Activated T-helper 1 cell treated with anti-CD3 and anti-CD28 coated beads, Interleukin-12 subunit alpha, Interleukin-12 subunit beta, Interleukin-2, Interleukin-4 antibody, amounts not matched to agents 30 ng/mL and 10 ng/mL and 1 ng/mL, durations not matched to agents 14 hours and 24 hours and 36 hours (primary cell): ENCODE measurements around the gene GIGYF2. TPM values are rescaled to one million over a fixed set of nuclear protein-coding genes. Genes with fewer than 3 reads are reported as not detected.

ENCODE experiments used
- DNase-seq: peaks from one replicate; pipeline ENCODE4 v3.0.0; 2021; ENCODE audit warnings: low spot score
- H3K27ac Mint-ChIP-seq: one replicate; pipeline ENCODE4 v1.8.0; 2021; ENCODE audit warnings: mild to moderate bottlenecking, mixed read lengths
- H3K27me3 Mint-ChIP-seq: one replicate; pipeline ENCODE4 v1.8.0; 2022; ENCODE audit warnings: mild to moderate bottlenecking, moderate library complexity, mixed read lengths; ENCODE audit not compliant: insufficient read depth
- H3K36me3 Mint-ChIP-seq: one replicate; pipeline ENCODE4 v1.8.0; 2021; ENCODE audit warnings: low read depth, mixed read lengths
- H3K4me1 Mint-ChIP-seq: one replicate; pipeline ENCODE4 v1.8.0; 2021; ENCODE audit warnings: low read depth, mixed read lengths
- H3K4me3 Mint-ChIP-seq: one replicate; pipeline ENCODE4 v1.8.0; 2021; ENCODE audit warnings: mild to moderate bottlenecking, moderate library complexity, mixed read lengths
- H3K9me3 Mint-ChIP-seq: one replicate; pipeline ENCODE4 v1.8.0; 2021; ENCODE audit warnings: mixed read lengths
- intact Hi-C: fragments of 100-400 bp; cut with micrococcal nuclease; formaldehyde crosslinking; loops from one replicate; pipeline ENCODE4 v1.15.1; 2024
- total RNA-seq: library from RNA; stranded (reverse); gene quantifications from 2 replicates; pipeline ENCODE4 v1.2.3, GENCODE V29; 2022

The GIGYF2 gene
- total RNA-seq, 1 donor from 2014 or later = 74.6 TPM

GRCh38 chr2:232884549-232885263, 187.6 kb downstream of the GIGYF2 start:
- Mint-ChIP-seq H3K27ac (no peak overlapping the region), H3K4me3 (no peak overlapping the region), H3K9me3 (no peaks in the 10 kb centered on the region), H3K4me1 (no peaks in the 10 kb centered on the region), H3K36me3 (no peaks in the 10 kb centered on the region), H3K27me3 (peaks cover 2% of the 10 kb centered on the region)
- no peak for DNase-seq
- intact Hi-C loops = no loop called here

- DNase-seq = no peak
- H3K36me3 Mint-ChIP-seq = no peaks in the 10 kb centered on the region
- no peak overlapping the region for H3K27ac Mint-ChIP-seq
- intact Hi-C loops = no loop called here
- H3K9me3 Mint-ChIP-seq = no peaks in the 10 kb centered on the region
- no peaks in the 10 kb centered on the region for H3K4me1 Mint-ChIP-seq
- H3K4me3 Mint-ChIP-seq = no peak overlapping the region
- peaks cover 4% of the 10 kb centered on the region for H3K27me3 Mint-ChIP-seq
Observed at GRCh38 chr2:232885264-232885961, 188.3 kb downstream of the GIGYF2 start.

GRCh38 chr2:232886176-232886575, 189.0 kb downstream of the GIGYF2 start:
- no peak overlapping the region for H3K4me3 Mint-ChIP-seq
- H3K27me3 Mint-ChIP-seq = peaks cover 9% of the 10 kb centered on the region
- peaks cover 6% of the 10 kb centered on the region for H3K4me1 Mint-ChIP-seq
- DNase-seq = no peak
- H3K36me3 Mint-ChIP-seq = no peaks in the 10 kb centered on the region
- intact Hi-C loops = no loop called here
- H3K27ac Mint-ChIP-seq = no peak overlapping the region
- H3K9me3 Mint-ChIP-seq = no peaks in the 10 kb centered on the region

- H3K27me3 Mint-ChIP-seq = peaks cover 9% of the 10 kb centered on the region
- H3K27ac Mint-ChIP-seq = no peak overlapping the region
- peaks cover 6% of the 10 kb centered on the region for H3K4me1 Mint-ChIP-seq
Observed at GRCh38 chr2:232886632-232887031, 189.5 kb downstream of the GIGYF2 start.

DNA sequence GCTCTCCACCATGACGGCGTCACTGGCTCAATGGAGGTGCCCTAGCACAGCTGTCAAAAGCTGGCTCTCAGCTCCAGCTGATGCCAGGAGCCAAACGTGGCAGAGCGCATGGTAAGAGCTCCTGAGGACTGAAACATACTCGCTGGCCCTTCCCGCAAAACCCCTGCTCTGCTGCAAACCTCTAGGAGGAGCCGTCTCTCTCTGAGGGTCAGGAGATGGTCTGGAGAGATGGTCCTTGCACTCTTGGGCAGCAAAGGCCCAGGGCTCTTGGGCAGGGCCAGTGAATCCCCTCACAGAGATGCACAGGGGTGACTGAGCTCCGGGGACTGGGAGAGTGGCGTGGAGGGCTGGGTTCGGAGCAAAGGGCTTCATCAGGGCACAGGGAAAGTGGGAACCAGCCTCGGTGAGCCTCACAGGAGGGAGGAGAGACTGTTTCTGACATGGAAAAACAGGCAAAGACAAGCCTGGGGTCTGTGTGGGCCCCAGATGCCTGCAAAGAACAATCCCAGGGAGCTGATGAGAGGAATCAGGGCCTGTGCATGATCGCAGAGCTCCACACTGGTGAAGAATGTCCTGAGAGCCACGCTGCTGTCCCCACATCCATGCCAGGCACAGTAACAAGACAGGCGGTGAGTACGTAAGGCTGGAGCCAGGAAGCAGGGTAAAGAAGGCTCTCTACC, 190.2 kb downstream of the GIGYF2 start:
- peaks cover 9% of the 10 kb centered on the region for H3K27me3 Mint-ChIP-seq
- no peak for DNase-seq
- H3K4me3 Mint-ChIP-seq = no peak overlapping the region
- H3K9me3 Mint-ChIP-seq = no peaks in the 10 kb centered on the region
- peaks cover 6% of the 10 kb centered on the region for H3K4me1 Mint-ChIP-seq
- intact Hi-C loops = no loop called here
- H3K27ac Mint-ChIP-seq = no peak overlapping the region
- no peaks in the 10 kb centered on the region for H3K36me3 Mint-ChIP-seq

More at GRCh38 chr2:232886632-232887031, 189.5 kb downstream of the GIGYF2 start:
- Mint-ChIP-seq H3K9me3 (no peaks in the 10 kb centered on the region), H3K36me3 (no peaks in the 10 kb centered on the region), H3K4me3 (no peak overlapping the region)
- intact Hi-C loops = no loop called here
- no peak for DNase-seq

GRCh38 chr2:232888099-232888836, 191.1 kb downstream of the GIGYF2 start:
- Mint-ChIP-seq H3K27me3 (peaks cover 9% of the 10 kb centered on the region), H3K27ac (no peak overlapping the region)
- intact Hi-C loops = no loop called here

DNA sequence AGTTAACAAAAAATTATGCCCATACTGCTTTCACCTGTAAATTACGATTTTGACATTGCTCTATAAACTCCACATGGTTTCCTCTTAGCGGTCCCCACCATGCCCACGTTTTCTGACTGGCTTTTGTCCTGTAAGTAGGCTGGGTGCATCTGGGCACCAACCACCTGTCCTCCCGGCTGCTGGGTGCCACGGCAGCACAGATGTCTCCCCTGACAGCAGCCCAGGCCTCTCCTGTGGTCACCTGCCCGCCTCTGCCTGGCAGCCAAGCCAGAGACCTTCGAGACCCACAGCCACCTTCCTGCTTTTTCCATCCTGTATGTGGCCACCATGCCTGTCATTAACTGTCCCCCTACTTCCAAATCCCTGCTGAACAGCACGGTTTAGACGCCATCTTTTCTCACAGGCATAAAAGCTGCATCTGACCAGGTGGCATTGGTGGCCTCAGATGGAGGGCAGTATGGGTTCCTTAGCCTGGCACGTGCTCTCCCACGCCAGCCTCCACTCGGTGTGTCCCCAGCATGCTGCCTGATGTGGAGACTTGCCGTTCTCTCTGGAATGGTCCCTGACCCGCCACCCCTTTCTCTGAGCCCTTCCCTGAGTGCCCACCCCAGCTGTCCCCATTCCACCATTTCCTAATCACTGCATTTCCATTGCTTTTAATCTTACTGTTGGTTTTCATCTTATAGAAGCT, 191.9 kb downstream of the GIGYF2 start:
- Mint-ChIP-seq H3K36me3 (no peaks in the 10 kb centered on the region), H3K9me3 (no peaks in the 10 kb centered on the region), H3K27me3 (peaks cover 9% of the 10 kb centered on the region), H3K27ac (no peak overlapping the region), H3K4me3 (no peak overlapping the region), H3K4me1 (peaks cover 6% of the 10 kb centered on the region)
- intact Hi-C loops = no loop called here
- no peak for DNase-seq

More at GRCh38 chr2:232888099-232888836, 191.1 kb downstream of the GIGYF2 start:
- peaks cover 6% of the 10 kb centered on the region for H3K4me1 Mint-ChIP-seq
- no peaks in the 10 kb centered on the region for H3K9me3 Mint-ChIP-seq
- H3K4me3 Mint-ChIP-seq = no peak overlapping the region
- no peak for DNase-seq
- no peaks in the 10 kb centered on the region for H3K36me3 Mint-ChIP-seq

DNA sequence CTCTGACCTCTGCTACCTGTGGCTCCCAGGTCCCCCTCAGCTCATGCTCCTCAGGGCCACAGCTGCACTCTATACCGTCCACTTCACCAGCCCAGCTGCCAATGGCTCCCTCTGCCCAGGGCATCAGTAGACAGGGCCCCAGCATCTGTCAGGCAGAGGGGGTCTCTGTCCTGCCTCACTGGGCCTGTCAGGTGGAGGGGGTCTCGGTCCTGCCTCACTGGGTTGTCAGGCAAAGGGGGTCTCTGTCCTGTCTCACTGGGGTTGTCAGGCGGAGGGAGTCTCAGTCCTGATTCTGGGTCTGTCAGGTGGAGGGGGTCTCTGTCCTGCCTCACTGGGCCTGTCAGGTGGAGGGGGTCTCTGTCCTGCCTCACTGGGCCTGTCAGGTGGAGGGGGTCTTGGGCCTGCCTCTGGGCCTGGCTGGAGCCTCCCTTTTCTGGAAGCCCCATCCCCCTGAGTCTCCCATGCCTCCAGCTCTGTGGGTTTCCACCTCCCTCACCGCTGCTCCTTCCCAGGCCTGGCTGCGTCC, 192.8 kb downstream of the GIGYF2 start:
- no peak for DNase-seq
- intact Hi-C loops = no loop called here

GRCh38 chr2:232890536-232890895, 193.4 kb downstream of the GIGYF2 start:
- no peaks in the 10 kb centered on the region for H3K9me3 Mint-ChIP-seq
- peaks cover 6% of the 10 kb centered on the region for H3K4me1 Mint-ChIP-seq
- no peaks in the 10 kb centered on the region for H3K36me3 Mint-ChIP-seq
- no peak overlapping the region for H3K27ac Mint-ChIP-seq
- H3K4me3 Mint-ChIP-seq = no peak overlapping the region
- H3K27me3 Mint-ChIP-seq = peaks cover 9% of the 10 kb centered on the region
- no peak for DNase-seq
- intact Hi-C loops = no loop called here

More for the DNA sequence above, 192.8 kb downstream of the GIGYF2 start:
- no peaks in the 10 kb centered on the region for H3K9me3 Mint-ChIP-seq
- H3K36me3 Mint-ChIP-seq = no peaks in the 10 kb centered on the region
- no peak overlapping the region for H3K4me3 Mint-ChIP-seq
- H3K27me3 Mint-ChIP-seq = peaks cover 9% of the 10 kb centered on the region
- peaks cover 6% of the 10 kb centered on the region for H3K4me1 Mint-ChIP-seq
- no peak overlapping the region for H3K27ac Mint-ChIP-seq

GRCh38 chr2:232890896-232891601, 193.9 kb downstream of the GIGYF2 start:
- Mint-ChIP-seq H3K36me3 (no peaks in the 10 kb centered on the region), H3K9me3 (no peaks in the 10 kb centered on the region), H3K27me3 (peaks cover 9% of the 10 kb centered on the region), H3K27ac (no peak overlapping the region), H3K4me1 (peaks cover 6% of the 10 kb centered on the region), H3K4me3 (no peak overlapping the region)
- intact Hi-C loops = no loop called here
- no peak for DNase-seq

DNA sequence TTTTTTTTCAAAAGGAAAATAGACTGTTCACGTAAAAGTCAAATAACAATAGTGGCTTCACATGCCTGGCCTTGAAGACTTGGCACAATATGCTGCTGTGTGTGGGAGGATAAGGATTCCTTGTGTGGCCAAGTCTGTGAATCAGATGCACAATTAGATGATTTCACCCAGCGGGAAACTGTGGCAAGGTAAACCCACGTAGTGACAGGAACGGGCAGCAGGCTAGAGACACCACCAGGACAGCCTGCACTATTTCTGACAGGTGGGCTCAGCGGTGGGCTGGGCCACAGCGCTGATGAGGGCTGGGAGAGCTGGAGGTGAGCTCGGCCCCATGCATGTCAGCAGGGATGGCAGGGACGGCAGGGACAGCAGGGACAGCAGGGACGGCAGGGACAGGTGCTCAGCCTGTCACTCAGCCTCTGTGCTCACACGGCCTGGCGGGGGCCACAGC, 194.5 kb downstream of the GIGYF2 start:
- DNase-seq = no peak
- H3K27ac Mint-ChIP-seq = no peak overlapping the region
- peaks cover 6% of the 10 kb centered on the region for H3K4me1 Mint-ChIP-seq
- H3K27me3 Mint-ChIP-seq = peaks cover 9% of the 10 kb centered on the region
- no peaks in the 10 kb centered on the region for H3K36me3 Mint-ChIP-seq
- H3K4me3 Mint-ChIP-seq = no peak overlapping the region
- H3K9me3 Mint-ChIP-seq = no peaks in the 10 kb centered on the region
- intact Hi-C loops = no loop called here
